Measurements from ENCODE around the gene SLN.

The SLN gene

GRCh38 chr11:107682171-107682570 is 29.7 kb downstream of the SLN start:
- peak; percentile 61 for DNase-seq

- no peak for DNase-seq
Observed at GRCh38 chr11:107679255-107680024, 32.4 kb downstream of the SLN start.

GRCh38 chr11:107678632-107678971 is 33.3 kb downstream of the SLN start:
- no peak for DNase-seq

- no peak for DNase-seq
Observed at GRCh38 chr11:107677924-107678631, 33.8 kb downstream of the SLN start.

- no peak for DNase-seq
Observed at GRCh38 chr11:107676336-107677057, 35.4 kb downstream of the SLN start.

- DNase-seq = no peak
Observed at GRCh38 chr11:107675902-107676301, 36.0 kb downstream of the SLN start.

- DNase-seq = no peak
Observed at GRCh38 chr11:107669893-107670601, 41.8 kb downstream of the SLN start.

- no peak for DNase-seq
Observed at GRCh38 chr11:107669191-107669740, 42.6 kb downstream of the SLN start.

GRCh38 chr11:107666911-107667613 is 44.8 kb downstream of the SLN start:
- no peak for DNase-seq

- no peak for DNase-seq
Observed at GRCh38 chr11:107665018-107665417, 46.8 kb downstream of the SLN start.

GRCh38 chr11:107661656-107662055 is 50.2 kb downstream of the SLN start:
- DNase-seq = no peak

GRCh38 chr11:107660066-107660465 is 51.8 kb downstream of the SLN start:
- no peak for DNase-seq

GRCh38 chr11:107659310-107659709 is 52.5 kb downstream of the SLN start:
- no peak for DNase-seq

Data from suppressor macrophage treated with lipopolysaccharide for 4 hours (primary cell).